ENCODE results near the gene ATG9B. TPM values are rescaled to one million over a fixed set of nuclear protein-coding genes. Genes with fewer than 3 reads are reported as not detected.

ATG9B gene
- total and polyA plus RNA-seq, 2 donors (not counting 1 experiment from before 2014, with no cell fraction given): under 0.01 to 0.03 TPM

- no peak for DNase-seq (ENCODE audit: low read depth in 2 of 2)
- Histone ChIP-seq H3K4me3 (replicated peaks in 1 of 4; ENCODE audit: control extremely low read depth in 1 of 4, insufficient read depth in 1 of 4, low read depth in 3 of 4, low read length in 4 of 4) (no peak overlapping the region), H4K20me1 (ENCODE audit: control insufficient read depth, extremely low read depth, insufficient read depth, low read length) (no peaks in the 10 kb centered on the region), H3K79me2 (ENCODE audit: control insufficient read depth, insufficient read depth, low read length) (no peaks in the 10 kb centered on the region), H3K9ac (ENCODE audit: insufficient read depth, low read length) (no peak overlapping the region), H3K27me3 (ENCODE audit: control insufficient read depth, insufficient read depth, low read length) (peaks cover 38% of the 10 kb centered on the region), H3K27ac (ENCODE audit: insufficient read depth, low read length) (no peak overlapping the region), H2AFZ (ENCODE audit: low read length) (no peak overlapping the region), H3K4me2 (ENCODE audit: extremely low read depth, insufficient read depth, low read length) (no peak overlapping the region), H3K36me3 (ENCODE audit: control insufficient read depth, insufficient read depth, low read length) (no peaks in the 10 kb centered on the region), H3K4me1 (ENCODE audit: control insufficient read depth, extremely low read depth, insufficient read depth, low read length) (peaks cover 4% of the 10 kb centered on the region), H3K9me3 (ENCODE audit: control insufficient read depth, insufficient read depth, low read depth, low read length) (no peaks in the 10 kb centered on the region)
- TF ChIP-seq EZH2 (IDR thresholded peaks at IDR 0.05; ENCODE audit: low read length, missing control alignments) (no peak), CTCF (conservative IDR thresholded peaks at IDR 0.05 in 1 of 2, IDR thresholded peaks at IDR 0.05 in 1 of 2; ENCODE audit: low read depth in 1 of 2, low read length in 2 of 2) (no peak)
These were observed 6.8 kb downstream of the ATG9B start for GRCh38 chr7:151017370-151017952.

DNA sequence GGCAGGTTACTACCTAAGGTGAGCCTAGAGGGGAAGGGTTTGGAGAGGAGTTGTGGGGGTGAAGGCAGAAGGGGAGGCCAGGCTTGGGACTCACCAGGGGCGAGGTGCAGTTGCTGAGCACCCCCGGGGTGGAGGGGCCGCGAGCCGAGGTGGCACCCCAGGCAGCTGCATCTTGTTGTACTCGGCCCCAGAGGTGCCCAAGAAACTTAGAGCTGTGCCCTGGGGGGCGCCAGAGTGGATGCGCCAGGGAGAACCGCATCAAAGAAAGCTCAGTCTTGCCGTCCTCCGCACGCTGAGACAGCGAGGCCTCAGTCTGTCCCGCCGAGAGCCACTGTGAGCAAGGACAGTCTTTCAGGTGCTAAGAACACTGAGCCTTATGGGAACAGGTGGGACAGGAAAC is 7.4 kb downstream of the ATG9B start:
- no peak overlapping the region for H3K27ac ChIP-seq (ENCODE audit: insufficient read depth, low read length)
- peaks cover 36% of the 10 kb centered on the region for H3K27me3 ChIP-seq (ENCODE audit: control insufficient read depth, insufficient read depth, low read length)
- H2AFZ ChIP-seq (ENCODE audit: low read length): no peak overlapping the region
- H3K4me2 ChIP-seq (ENCODE audit: extremely low read depth, insufficient read depth, low read length): no peak overlapping the region
- H3K9me3 ChIP-seq (ENCODE audit: control insufficient read depth, insufficient read depth, low read depth, low read length): no peaks in the 10 kb centered on the region
- peaks cover 4% of the 10 kb centered on the region for H3K4me1 ChIP-seq (ENCODE audit: control insufficient read depth, extremely low read depth, insufficient read depth, low read length)
- no peak for TF ChIP-seq CTCF (conservative IDR thresholded peaks at IDR 0.05 in 1 of 2, IDR thresholded peaks at IDR 0.05 in 1 of 2; ENCODE audit: low read depth in 1 of 2, low read length in 2 of 2)
- no peak for TF ChIP-seq EZH2 (IDR thresholded peaks at IDR 0.05; ENCODE audit: low read length, missing control alignments)
- H3K4me3 ChIP-seq (replicated peaks in 1 of 4; ENCODE audit: control extremely low read depth in 1 of 4, insufficient read depth in 1 of 4, low read depth in 3 of 4, low read length in 4 of 4): no peak overlapping the region
- H3K36me3 ChIP-seq (ENCODE audit: control insufficient read depth, insufficient read depth, low read length): no peaks in the 10 kb centered on the region
- no peak for DNase-seq (ENCODE audit: low read depth in 2 of 2)
- no peak overlapping the region for H3K9ac ChIP-seq (ENCODE audit: insufficient read depth, low read length)
- no peaks in the 10 kb centered on the region for H4K20me1 ChIP-seq (ENCODE audit: control insufficient read depth, extremely low read depth, insufficient read depth, low read length)
- no peaks in the 10 kb centered on the region for H3K79me2 ChIP-seq (ENCODE audit: control insufficient read depth, insufficient read depth, low read length)

- Histone ChIP-seq H3K27ac (ENCODE audit: insufficient read depth, low read length) (no peak overlapping the region), H3K27me3 (ENCODE audit: control insufficient read depth, insufficient read depth, low read length) (peaks cover 35% of the 10 kb centered on the region), H3K9me3 (ENCODE audit: control insufficient read depth, insufficient read depth, low read depth, low read length) (no peaks in the 10 kb centered on the region), H3K4me1 (ENCODE audit: control insufficient read depth, extremely low read depth, insufficient read depth, low read length) (peaks cover 4% of the 10 kb centered on the region), H4K20me1 (ENCODE audit: control insufficient read depth, extremely low read depth, insufficient read depth, low read length) (no peaks in the 10 kb centered on the region), H3K9ac (ENCODE audit: insufficient read depth, low read length) (no peak overlapping the region), H2AFZ (ENCODE audit: low read length) (no peak overlapping the region), H3K4me2 (ENCODE audit: extremely low read depth, insufficient read depth, low read length) (no peak overlapping the region), H3K79me2 (ENCODE audit: control insufficient read depth, insufficient read depth, low read length) (no peaks in the 10 kb centered on the region), H3K36me3 (ENCODE audit: control insufficient read depth, insufficient read depth, low read length) (no peaks in the 10 kb centered on the region), H3K4me3 (replicated peaks in 1 of 4; ENCODE audit: control extremely low read depth in 1 of 4, insufficient read depth in 1 of 4, low read depth in 3 of 4, low read length in 4 of 4) (no peak overlapping the region)
- DNase-seq (ENCODE audit: low read depth in 2 of 2): no peak
- no peak for TF ChIP-seq CTCF (conservative IDR thresholded peaks at IDR 0.05 in 1 of 2, IDR thresholded peaks at IDR 0.05 in 1 of 2; ENCODE audit: low read depth in 1 of 2, low read length in 2 of 2)
- no peak for TF ChIP-seq EZH2 (IDR thresholded peaks at IDR 0.05; ENCODE audit: low read length, missing control alignments)
These were observed 7.8 kb downstream of the ATG9B start for GRCh38 chr7:151016505-151016904.

Measured in fibroblast of lung (primary cell).